ENCODE results near the gene NVL.

- TF ChIP-seq POLR2A (IDR thresholded peaks at IDR 0.05; ENCODE audit: low read depth, low read length) (no peak), POLR2AphosphoS5 (IDR thresholded peaks at IDR 0.05; ENCODE audit: insufficient read depth, low read depth, low read length) (no peak), CTCF (IDR thresholded peaks at IDR 0.05; ENCODE audit: extremely low read depth in 1 of 2, insufficient read depth in 1 of 2, low read depth in 1 of 2, low read length in 2 of 2) (no peak)
These were observed 47.7 kb upstream of the NVL start for GRCh38 chr1:224377676-224378006.

Data from endothelial cell of umbilical vein (primary cell).